Thoracic aorta (tissue), 2 donors: ENCODE results near the gene NDRG3. TPM values are rescaled to one million over a fixed set of nuclear protein-coding genes. Genes with fewer than 3 reads are reported as not detected.

ENCODE experiments used
- ATAC-seq: fragments of 150-250 bp; one replicate; pipeline ENCODE4 v1.8.0; 2017; ENCODE audit warnings: low read depth; ENCODE audit not compliant: insufficient number of reproducible peaks, low FRiP score
- DNase-seq: peaks from one replicate; pipeline ENCODE4 v3.0.0-alpha.2; 2020; ENCODE audit warnings: low spot score
- H3K27ac ChIP-seq, 2 donors: fragments of 200-600 bp; sonication (generic); 1 replicate in 1 of 2; 2 replicates in 1 of 2; pipeline ENCODE4 v1.5.1; 2016; ENCODE audit warnings: mild to moderate bottlenecking in 2 of 2, moderate library complexity in 2 of 2
- H3K27me3 ChIP-seq: fragments of 200-600 bp; sonication (generic); replicated peaks from 2 replicates; pipeline ENCODE4 v1.6.0; 2016; ENCODE audit warnings: mild to moderate bottlenecking; ENCODE audit not compliant: insufficient read depth
- H3K36me3 ChIP-seq: fragments of 200-600 bp; sonication (generic); one replicate; pipeline ENCODE4 v1.5.1; 2016
- H3K4me1 ChIP-seq, 2 donors: fragments of 200-600 bp; sonication (generic); 1 replicate in 1 of 2; 2 replicates in 1 of 2; pipeline versions ENCODE4 v1.5.1 to v1.6.0; 2016; ENCODE audit warnings: low read depth in 2 of 2, mild to moderate bottlenecking in 1 of 2; ENCODE audit not compliant: control insufficient read depth in 1 of 2
- H3K4me3 ChIP-seq: fragments of 200-600 bp; sonication (generic); 2 replicates; pipeline ENCODE4 v1.5.1; 2016; ENCODE audit warnings: mild to moderate bottlenecking
- H3K9me3 ChIP-seq: fragments of 200-600 bp; sonication (generic); 2 replicates; pipeline ENCODE4 v1.5.1; 2016
- CTCF ChIP-seq: fragments of 200-600 bp; sonication (generic); IDR thresholded peaks from one replicate; pipeline ENCODE4 v1.5.1; 2019; ENCODE audit warnings: antibody characterized with exemption
- total RNA-seq, 2 donors: library from RNA; depleted of rRNA; stranded (reverse); fragments of >200 nt; gene quantifications; one replicate each; pipeline versions ENCODE4 v1.1.0 to v1.2.3, GENCODE V29; 2016

NDRG3 gene
- total RNA-seq = 10 to 100 TPM; 50.9 to 57.7 TPM

- peak; percentile 87 for ATAC-seq
- no peak for TF ChIP-seq CTCF
- H3K4me1 ChIP-seq = peaks cover 14 to 16% of the 10 kb centered on the region in 2 donors
- H3K4me3 ChIP-seq = peak within 1 kb of the TSS; percentile 99
- peak; percentile 80 for DNase-seq
- H3K27ac ChIP-seq = peak within 1 kb of the TSS; percentile 76 to 91
- no peaks in the 10 kb centered on the region for H3K36me3 ChIP-seq
- H3K9me3 ChIP-seq = no peaks in the 10 kb centered on the region
- no peaks in the 10 kb centered on the region for H3K27me3 ChIP-seq
Observed at GRCh38 chr20:36745927-36746659, at the start of gene NDRG3. NDRG3 (minus strand) TSS chr20:36746090; CDS start chr20:36721735, 24,355 bp downstream.

GRCh38 chr20:36794116-36794474 lies 48.2 kb upstream of the NDRG3 start:
- no peak for ATAC-seq
- no peaks in the 10 kb centered on the region for H3K27me3 ChIP-seq
- H3K4me3 ChIP-seq = no peak overlapping the region
- no peak for DNase-seq
- no peak for TF ChIP-seq CTCF
- no peak overlapping the region for H3K27ac ChIP-seq
- no peaks in the 10 kb centered on the region for H3K4me1 ChIP-seq
- H3K9me3 ChIP-seq = no peaks in the 10 kb centered on the region
- peaks cover 51% of the 10 kb centered on the region for H3K36me3 ChIP-seq

- Histone ChIP-seq H3K27ac (no peak overlapping the region), H3K4me3 (no peak overlapping the region), H3K36me3 (peaks cover 45% of the 10 kb centered on the region), H3K9me3 (no peaks in the 10 kb centered on the region), H3K4me1 (no peaks in the 10 kb centered on the region), H3K27me3 (no peaks in the 10 kb centered on the region)
- ATAC-seq (no peak), DNase-seq (no peak)
- no peak for TF ChIP-seq CTCF
Observed at GRCh38 chr20:36793294-36794115, 47.6 kb upstream of the NDRG3 start.

- no peaks in the 10 kb centered on the region for H3K4me1 ChIP-seq
- H3K9me3 ChIP-seq = no peaks in the 10 kb centered on the region
- no peaks in the 10 kb centered on the region for H3K27me3 ChIP-seq
- DNase-seq (no peak), ATAC-seq (no peak)
- no peak overlapping the region for H3K4me3 ChIP-seq
- H3K27ac ChIP-seq = no peak overlapping the region
- peak; percentile 54 for TF ChIP-seq CTCF
- peaks cover 35% of the 10 kb centered on the region for H3K36me3 ChIP-seq
Observed at GRCh38 chr20:36792422-36792821, 46.5 kb upstream of the NDRG3 start.

GRCh38 chr20:36791862-36792261 lies 46.0 kb upstream of the NDRG3 start:
- Histone ChIP-seq H3K4me3 (no peak overlapping the region), H3K4me1 (no peaks in the 10 kb centered on the region), H3K36me3 (peaks cover 30% of the 10 kb centered on the region), H3K27me3 (no peaks in the 10 kb centered on the region), H3K27ac (no peak overlapping the region), H3K9me3 (no peaks in the 10 kb centered on the region)
- no peak for TF ChIP-seq CTCF
- ATAC-seq (no peak), DNase-seq (no peak)
